ENCODE data around the gene ELF5.
A peak's percentile ranks its signal among the peaks of the same experiment; 100 is the strongest.

Gene ELF5

DNA sequence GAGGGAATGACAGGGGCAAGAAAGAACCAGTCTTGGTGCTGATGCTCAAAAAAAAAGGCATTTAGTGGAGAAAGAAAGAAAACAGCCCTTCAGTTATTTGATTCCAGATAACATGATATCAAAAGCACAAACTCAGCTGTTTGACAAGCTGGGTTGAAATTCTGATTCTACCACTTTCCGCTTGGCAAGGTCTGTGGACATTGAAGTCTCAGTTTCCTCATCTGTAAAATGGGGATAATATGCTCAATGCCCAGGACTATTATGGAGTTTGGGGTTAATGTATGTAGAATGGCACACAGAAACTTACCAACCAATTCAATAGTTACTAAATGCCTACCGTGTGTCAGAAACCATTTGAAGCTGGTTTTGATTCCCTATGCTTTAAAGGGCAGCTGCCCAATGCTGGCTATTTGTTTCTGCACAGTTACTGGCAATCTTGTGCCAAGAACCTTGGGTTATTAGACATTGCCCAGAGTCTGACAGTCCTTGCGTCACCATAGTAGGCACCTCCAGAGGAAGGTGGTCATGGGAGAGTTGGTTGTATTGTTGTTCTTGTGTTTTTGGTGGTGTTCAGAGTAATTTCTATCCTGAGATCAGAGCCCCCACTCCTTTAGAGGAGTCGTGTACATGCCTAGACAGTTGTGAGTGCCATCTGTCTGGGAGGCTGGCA lies 19.5 kb downstream of the ELF5 start:
- Histone ChIP-seq H3K4me1 (ENCODE audit: control insufficient read depth, insufficient read depth, low read length) (no peaks in the 10 kb centered on the region), H3K9me3 (ENCODE audit: control insufficient read depth, insufficient read depth, low read length) (no peaks in the 10 kb centered on the region), H3K36me3 (ENCODE audit: control insufficient read depth, insufficient read depth, low read length) (no peaks in the 10 kb centered on the region), H3K27ac (ENCODE audit: low read length) (no peak overlapping the region), H3K4me3 (ENCODE audit: low read length) (no peak overlapping the region), H3K27me3 (ENCODE audit: control insufficient read depth, insufficient read depth, low read length) (no peaks in the 10 kb centered on the region)
- no peak for DNase-seq (ENCODE audit: low read depth, low spot score)
- WGBS (ENCODE audit: insufficient coverage, insufficient read length): no CpG with 5 or more reads among the region's 4 CpGs

DNA sequence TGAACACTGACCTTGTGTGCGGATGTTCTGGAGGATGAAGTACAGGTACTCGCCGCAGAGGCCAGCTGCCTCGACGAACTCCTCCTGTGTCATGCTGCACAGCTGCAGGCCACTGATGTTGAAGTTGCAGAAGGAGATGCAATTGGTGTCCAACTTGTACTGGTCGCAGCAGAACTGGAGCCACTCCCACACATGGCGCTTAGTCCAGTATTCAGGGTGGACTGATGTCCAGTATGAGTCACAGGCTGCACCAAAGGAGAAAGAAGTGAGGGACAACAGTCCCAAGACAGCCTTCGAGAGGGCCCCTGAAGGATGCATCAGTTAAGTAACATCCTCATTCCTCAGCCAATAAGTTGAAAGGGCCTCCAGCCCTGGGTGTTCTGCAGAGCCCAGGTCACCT lies 20.1 kb downstream of the ELF5 start:
- no CpG with 5 or more reads among the region's 8 CpGs for WGBS (ENCODE audit: insufficient coverage, insufficient read length)
- DNase-seq (ENCODE audit: low read depth, low spot score): no peak
- Histone ChIP-seq H3K27me3 (ENCODE audit: control insufficient read depth, insufficient read depth, low read length) (no peaks in the 10 kb centered on the region), H3K4me1 (ENCODE audit: control insufficient read depth, insufficient read depth, low read length) (no peaks in the 10 kb centered on the region), H3K36me3 (ENCODE audit: control insufficient read depth, insufficient read depth, low read length) (no peaks in the 10 kb centered on the region), H3K9me3 (ENCODE audit: control insufficient read depth, insufficient read depth, low read length) (no peaks in the 10 kb centered on the region), H3K4me3 (ENCODE audit: low read length) (no peak overlapping the region), H3K27ac (ENCODE audit: low read length) (no peak overlapping the region)

GRCh38 chr11:34492806-34493414 lies 20.7 kb downstream of the ELF5 start:
- no peaks in the 10 kb centered on the region for H3K27me3 ChIP-seq (ENCODE audit: control insufficient read depth, insufficient read depth, low read length)
- no peaks in the 10 kb centered on the region for H3K4me1 ChIP-seq (ENCODE audit: control insufficient read depth, insufficient read depth, low read length)

GRCh38 chr11:34490304-34490703 lies 23.3 kb downstream of the ELF5 start:
- no peak for DNase-seq (ENCODE audit: low read depth, low spot score)
- H3K4me3 ChIP-seq (ENCODE audit: low read length): no peak overlapping the region
- H3K4me1 ChIP-seq (ENCODE audit: control insufficient read depth, insufficient read depth, low read length): no peaks in the 10 kb centered on the region
- H3K27ac ChIP-seq (ENCODE audit: low read length): no peak overlapping the region
- no CpG with 5 or more reads among the region's 2 CpGs for WGBS (ENCODE audit: insufficient coverage, insufficient read length)
- H3K9me3 ChIP-seq (ENCODE audit: control insufficient read depth, insufficient read depth, low read length): no peaks in the 10 kb centered on the region
- H3K36me3 ChIP-seq (ENCODE audit: control insufficient read depth, insufficient read depth, low read length): no peaks in the 10 kb centered on the region
- no peaks in the 10 kb centered on the region for H3K27me3 ChIP-seq (ENCODE audit: control insufficient read depth, insufficient read depth, low read length)

More at GRCh38 chr11:34492806-34493414, 20.7 kb downstream of the ELF5 start:
- peak; percentile 54 for DNase-seq (ENCODE audit: low read depth, low spot score)
- H3K27ac ChIP-seq (ENCODE audit: low read length): no peak overlapping the region
- no peak overlapping the region for H3K4me3 ChIP-seq (ENCODE audit: low read length)
- WGBS (ENCODE audit: insufficient coverage, insufficient read length): no CpG with 5 or more reads among the region's 8 CpGs
- H3K36me3 ChIP-seq (ENCODE audit: control insufficient read depth, insufficient read depth, low read length): no peaks in the 10 kb centered on the region
- H3K9me3 ChIP-seq (ENCODE audit: control insufficient read depth, insufficient read depth, low read length): no peaks in the 10 kb centered on the region

GRCh38 chr11:34488855-34489557 lies 24.6 kb downstream of the ELF5 start:
- H3K9me3 ChIP-seq (ENCODE audit: control insufficient read depth, insufficient read depth, low read length): no peaks in the 10 kb centered on the region
- no peaks in the 10 kb centered on the region for H3K36me3 ChIP-seq (ENCODE audit: control insufficient read depth, insufficient read depth, low read length)
- no CpG with 5 or more reads among the region's 12 CpGs for WGBS (ENCODE audit: insufficient coverage, insufficient read length)
- H3K27ac ChIP-seq (ENCODE audit: low read length): no peak overlapping the region
- no peak for DNase-seq (ENCODE audit: low read depth, low spot score)
- no peaks in the 10 kb centered on the region for H3K4me1 ChIP-seq (ENCODE audit: control insufficient read depth, insufficient read depth, low read length)
- no peak overlapping the region for H3K4me3 ChIP-seq (ENCODE audit: low read length)
- no peaks in the 10 kb centered on the region for H3K27me3 ChIP-seq (ENCODE audit: control insufficient read depth, insufficient read depth, low read length)

DNA sequence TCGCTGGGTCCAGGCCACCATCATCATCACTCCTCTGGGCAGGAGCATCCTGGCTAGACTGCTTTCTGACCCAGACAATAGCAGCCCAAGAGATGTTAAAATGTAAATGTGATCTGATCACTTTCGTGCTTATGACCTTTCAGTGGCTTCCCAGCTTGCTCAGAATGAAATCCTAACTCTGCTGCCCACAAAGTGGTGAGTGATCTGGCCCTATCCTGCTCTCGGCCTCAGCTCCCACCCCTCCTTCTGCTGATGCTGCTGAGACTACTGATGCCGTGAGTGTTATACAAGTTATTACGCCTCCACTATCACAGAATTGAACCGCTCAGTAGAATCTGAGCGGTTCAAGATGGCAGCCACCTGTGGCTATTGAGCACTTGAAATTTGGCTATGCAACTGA lies 26.2 kb downstream of the ELF5 start:
- no peak for DNase-seq (ENCODE audit: low read depth, low spot score)
- Histone ChIP-seq H3K4me1 (ENCODE audit: control insufficient read depth, insufficient read depth, low read length) (no peaks in the 10 kb centered on the region), H3K9me3 (ENCODE audit: control insufficient read depth, insufficient read depth, low read length) (no peaks in the 10 kb centered on the region), H3K27me3 (ENCODE audit: control insufficient read depth, insufficient read depth, low read length) (no peaks in the 10 kb centered on the region), H3K36me3 (ENCODE audit: control insufficient read depth, insufficient read depth, low read length) (no peaks in the 10 kb centered on the region), H3K27ac (ENCODE audit: low read length) (no peak overlapping the region), H3K4me3 (ENCODE audit: low read length) (no peak overlapping the region)
- WGBS (ENCODE audit: insufficient coverage, insufficient read length): no CpG with 5 or more reads among the region's 7 CpGs

DNA sequence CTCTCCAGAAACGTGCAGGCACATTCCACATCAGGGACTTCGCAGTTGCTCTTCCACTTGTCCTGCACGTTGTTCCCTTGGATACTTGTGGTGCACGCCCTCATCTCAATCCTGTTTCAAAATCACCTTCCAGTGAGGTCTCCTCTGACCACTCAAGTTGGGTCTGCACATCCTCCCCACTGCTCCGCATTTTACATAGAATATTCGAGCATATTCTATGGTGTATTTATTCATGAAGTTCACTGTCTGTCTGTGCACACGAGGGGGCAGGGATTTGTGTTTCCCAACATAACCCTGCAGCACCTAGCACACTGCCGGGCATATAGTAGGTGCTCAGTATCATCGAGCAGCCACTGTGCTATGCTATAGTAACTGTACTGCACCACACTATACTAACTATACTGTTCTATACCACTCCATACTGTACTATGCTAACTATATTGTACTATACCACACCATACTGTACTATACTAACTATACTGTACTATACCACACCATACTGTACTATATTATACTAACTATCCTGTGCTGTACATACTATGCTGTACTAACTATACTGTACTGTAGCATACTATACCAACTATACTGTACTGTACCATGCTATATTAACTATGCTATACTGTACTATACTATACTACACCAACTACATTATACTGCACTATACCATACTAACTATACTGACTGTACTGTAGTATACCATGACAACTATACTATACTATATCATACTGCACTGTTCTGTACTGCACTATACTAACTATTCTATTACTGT lies 30.3 kb downstream of the ELF5 start:
- Histone ChIP-seq H3K36me3 (ENCODE audit: control insufficient read depth, insufficient read depth, low read length) (no peaks in the 10 kb centered on the region), H3K27ac (ENCODE audit: low read length) (no peak overlapping the region), H3K4me1 (ENCODE audit: control insufficient read depth, insufficient read depth, low read length) (no peaks in the 10 kb centered on the region), H3K27me3 (ENCODE audit: control insufficient read depth, insufficient read depth, low read length) (no peaks in the 10 kb centered on the region), H3K9me3 (ENCODE audit: control insufficient read depth, insufficient read depth, low read length) (no peaks in the 10 kb centered on the region), H3K4me3 (ENCODE audit: low read length) (no peak overlapping the region)
- WGBS (ENCODE audit: insufficient coverage, insufficient read length): no CpG with 5 or more reads among the region's 9 CpGs
- no peak for DNase-seq (ENCODE audit: low read depth, low spot score)

GRCh38 chr11:34481307-34481706 lies 32.3 kb downstream of the ELF5 start:
- Histone ChIP-seq H3K36me3 (ENCODE audit: control insufficient read depth, insufficient read depth, low read length) (no peaks in the 10 kb centered on the region), H3K9me3 (ENCODE audit: control insufficient read depth, insufficient read depth, low read length) (no peaks in the 10 kb centered on the region), H3K27ac (ENCODE audit: low read length) (no peak overlapping the region), H3K4me1 (ENCODE audit: control insufficient read depth, insufficient read depth, low read length) (no peaks in the 10 kb centered on the region), H3K27me3 (ENCODE audit: control insufficient read depth, insufficient read depth, low read length) (no peaks in the 10 kb centered on the region), H3K4me3 (ENCODE audit: low read length) (no peak overlapping the region)
- no CpG with 5 or more reads among the region's 3 CpGs for WGBS (ENCODE audit: insufficient coverage, insufficient read length)
- no peak for DNase-seq (ENCODE audit: low read depth, low spot score)

DNA sequence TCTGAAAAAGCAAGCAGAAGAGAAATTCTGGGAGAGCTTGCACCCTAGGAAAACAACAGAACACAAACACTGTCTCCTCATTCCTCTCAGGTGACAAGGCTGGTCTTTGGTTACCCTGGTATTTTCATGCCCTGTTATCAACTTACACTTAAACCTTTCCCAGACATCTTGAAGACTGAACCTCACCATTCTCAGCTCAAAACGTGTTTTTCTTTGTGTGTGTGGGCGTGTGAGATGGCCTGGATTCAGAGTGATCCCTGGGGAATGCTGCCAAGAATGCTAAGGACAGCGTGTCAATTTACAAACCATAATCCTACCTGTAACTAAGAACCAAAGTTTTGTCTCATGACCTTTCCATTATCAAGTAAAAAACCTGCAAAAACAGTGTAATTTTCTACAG lies 33.3 kb downstream of the ELF5 start:
- no peaks in the 10 kb centered on the region for H3K9me3 ChIP-seq (ENCODE audit: control insufficient read depth, insufficient read depth, low read length)
- no CpG with 5 or more reads among the region's 3 CpGs for WGBS (ENCODE audit: insufficient coverage, insufficient read length)
- no peaks in the 10 kb centered on the region for H3K36me3 ChIP-seq (ENCODE audit: control insufficient read depth, insufficient read depth, low read length)
- H3K4me3 ChIP-seq (ENCODE audit: low read length): no peak overlapping the region
- DNase-seq (ENCODE audit: low read depth, low spot score): no peak
- no peak overlapping the region for H3K27ac ChIP-seq (ENCODE audit: low read length)
- H3K4me1 ChIP-seq (ENCODE audit: control insufficient read depth, insufficient read depth, low read length): no peaks in the 10 kb centered on the region
- no peaks in the 10 kb centered on the region for H3K27me3 ChIP-seq (ENCODE audit: control insufficient read depth, insufficient read depth, low read length)

GRCh38 chr11:34478845-34479663 lies 34.5 kb downstream of the ELF5 start:
- Histone ChIP-seq H3K9me3 (ENCODE audit: control insufficient read depth, insufficient read depth, low read length) (no peaks in the 10 kb centered on the region), H3K4me3 (ENCODE audit: low read length) (no peak overlapping the region), H3K36me3 (ENCODE audit: control insufficient read depth, insufficient read depth, low read length) (no peaks in the 10 kb centered on the region), H3K4me1 (ENCODE audit: control insufficient read depth, insufficient read depth, low read length) (no peaks in the 10 kb centered on the region), H3K27ac (ENCODE audit: low read length) (no peak overlapping the region), H3K27me3 (ENCODE audit: control insufficient read depth, insufficient read depth, low read length) (no peaks in the 10 kb centered on the region)
- no CpG with 5 or more reads among the region's 8 CpGs for WGBS (ENCODE audit: insufficient coverage, insufficient read length)
- DNase-seq (ENCODE audit: low read depth, low spot score): no peak
